ENCODE measurements around the gene KCP.

The KCP gene

DNA sequence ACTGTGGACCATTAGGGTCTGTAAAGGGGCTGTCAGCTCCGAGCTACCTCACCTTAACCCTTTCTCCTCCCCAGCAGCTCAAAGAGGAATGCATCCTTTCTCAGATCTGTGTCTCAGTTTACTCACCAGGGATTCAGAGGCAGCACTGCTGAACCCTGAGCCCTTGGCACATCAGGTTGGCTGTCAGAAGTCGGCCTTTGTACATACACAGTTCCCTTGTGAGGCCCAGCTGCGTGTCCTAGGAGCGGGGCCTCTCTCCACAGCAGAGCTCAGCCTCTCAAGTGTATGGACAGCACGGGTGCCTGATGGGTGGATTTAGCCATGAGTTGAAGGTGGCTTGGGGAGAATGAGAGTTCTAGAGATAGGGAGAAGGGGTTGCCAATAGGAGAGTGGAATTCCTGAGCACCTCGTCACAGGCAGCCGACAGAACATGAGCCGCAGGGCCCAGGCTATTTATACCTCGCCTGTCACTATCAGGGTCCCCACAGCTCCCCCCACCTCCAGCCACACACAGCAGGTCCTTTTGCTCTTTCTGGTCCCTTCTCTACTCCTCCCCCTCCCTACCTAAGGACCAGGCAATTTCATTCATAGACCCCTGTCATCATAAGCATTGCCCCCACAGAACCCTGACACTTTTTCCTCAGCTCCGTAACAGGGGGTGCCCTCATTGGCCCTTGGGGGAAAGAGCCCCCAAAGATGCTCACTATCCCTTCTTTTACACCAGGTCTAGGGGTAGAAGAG lies 82.4 kb downstream of the KCP start:
- no peak for DNase-seq (ENCODE audit: low read depth)

DNA sequence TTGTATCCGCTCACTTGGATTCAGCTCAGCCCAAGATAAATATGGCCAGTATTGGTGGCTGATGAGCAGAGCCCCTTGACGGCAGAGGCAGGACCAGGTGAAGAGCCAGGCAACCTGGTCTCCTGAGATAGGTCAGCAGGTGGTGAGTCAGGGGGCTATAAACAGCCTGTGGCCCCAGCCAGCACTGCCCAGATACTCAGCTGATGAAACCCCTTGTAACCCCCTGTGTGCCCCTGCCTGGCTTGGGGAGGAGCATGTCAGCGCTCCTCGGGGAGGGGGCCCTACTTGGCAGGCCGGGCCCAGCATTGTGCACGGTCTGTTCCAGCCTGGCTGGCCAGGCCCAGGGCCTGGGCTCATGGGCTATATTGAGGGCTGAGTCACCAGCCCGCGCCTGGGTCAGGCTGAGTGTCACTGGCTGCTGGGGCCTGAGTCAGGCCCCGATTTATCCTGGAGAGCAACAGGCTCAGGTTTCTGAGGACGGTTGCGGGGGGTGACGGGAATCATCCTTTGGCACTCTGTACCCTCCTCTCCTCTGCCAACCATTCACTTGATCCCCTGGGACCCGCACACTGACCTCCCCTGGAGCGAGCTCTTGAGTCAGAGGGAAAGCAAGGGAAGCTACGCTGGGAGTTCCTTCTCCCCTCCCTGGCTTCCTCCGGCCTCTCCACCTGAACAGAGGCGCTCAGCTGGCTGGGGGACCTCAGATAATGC lies 83.1 kb downstream of the KCP start:
- DNase-seq (ENCODE audit: low read depth) = no peak

DNA sequence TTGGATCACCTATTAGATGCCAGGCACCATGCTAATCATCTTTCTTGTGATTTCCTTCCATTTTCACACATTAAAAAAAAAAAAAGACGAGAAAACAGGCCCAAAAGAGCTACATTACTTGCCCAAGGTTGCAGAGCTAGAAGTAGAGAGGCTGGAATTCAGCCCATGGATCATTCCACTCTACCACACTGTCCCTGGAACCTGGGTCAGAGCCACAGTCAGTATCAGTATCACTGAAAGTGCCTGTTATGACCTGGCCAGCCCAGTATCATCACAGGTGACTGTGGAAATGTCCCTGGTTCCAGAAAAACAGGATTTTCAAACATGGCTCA lies 83.6 kb downstream of the KCP start:
- no peak for DNase-seq (ENCODE audit: low read depth)

Data from stimulated activated CD8-positive, alpha-beta memory T cell treated with anti-CD3 and anti-CD28 coated beads, Interleukin-7, amount 100 ng/mL, for 24 hours (primary cell).